T-helper 22 cell (primary cell): Measurements from ENCODE around the gene PLA2G5.
"Not testable (repeated sequence)": the region's sequence is repeated elsewhere in the genome, so short reads cannot be mapped to it uniquely, and the experiment has no call there.

Experiments used
- DNase-seq: peaks from one replicate; pipeline ENCODE4 v3.0.0-alpha.2; 2020; ENCODE audit warnings: low read depth

The PLA2G5 gene

GRCh38 chr1:20119347-20119746 lies 49.4 kb downstream of the PLA2G5 start, which contains the start of gene PLA2G2D:
TSS of gene PLA2G2D (minus strand) at chr1:20119536. CDS start at chr1:20119498, 38 bp downstream.
- no peak for DNase-seq

GRCh38 chr1:20120796-20121195 lies 50.8 kb downstream of the PLA2G5 start:
- no peak for DNase-seq

- no peak for DNase-seq
Measured at GRCh38 chr1:20123722-20124455, 53.9 kb downstream of the PLA2G5 start.

GRCh38 chr1:20124456-20125057 lies 54.6 kb downstream of the PLA2G5 start:
- no peak for DNase-seq

- DNase-seq, result no peak
Measured at GRCh38 chr1:20125100-20125499, 55.1 kb downstream of the PLA2G5 start.

- DNase-seq, result no peak
Measured at GRCh38 chr1:20126041-20126805, 56.2 kb downstream of the PLA2G5 start.

- no peak for DNase-seq
Measured at GRCh38 chr1:20126806-20127440, 56.9 kb downstream of the PLA2G5 start.

- not testable (repeated sequence) for DNase-seq
Measured at GRCh38 chr1:20130518-20130917, 60.5 kb downstream of the PLA2G5 start.

- no peak for DNase-seq
Measured at GRCh38 chr1:20134995-20135394, 65.0 kb downstream of the PLA2G5 start.

- no peak for DNase-seq
Measured at GRCh38 chr1:20136249-20136648, 66.3 kb downstream of the PLA2G5 start.

- DNase-seq, result no peak
Measured at GRCh38 chr1:20137055-20137454, 67.1 kb downstream of the PLA2G5 start.

- DNase-seq, result no peak
Measured at GRCh38 chr1:20137604-20138003, 67.6 kb downstream of the PLA2G5 start.

GRCh38 chr1:20138346-20138745 lies 68.4 kb downstream of the PLA2G5 start:
- DNase-seq, result no peak

- no peak for DNase-seq
Measured at GRCh38 chr1:20138961-20139550, 69.1 kb downstream of the PLA2G5 start, which contains the start of gene PLA2G2F. TSS of gene PLA2G2F (plus strand) at chr1:20139323. CDS start at chr1:20139428, 105 bp downstream.

- DNase-seq, result no peak
Measured at GRCh38 chr1:20139776-20140612, 70.0 kb downstream of the PLA2G5 start.

GRCh38 chr1:20141001-20141400 lies 71.0 kb downstream of the PLA2G5 start:
- DNase-seq, result no peak

- no peak for DNase-seq
Measured at GRCh38 chr1:20141466-20141865, 71.5 kb downstream of the PLA2G5 start.
